Measurements from ENCODE around the gene CELSR1. TPM values are rescaled to one million over a fixed set of nuclear protein-coding genes. Genes with fewer than 3 reads are reported as not detected.

CELSR1 gene
- total RNA-seq, 1 experiment from 2014 or later = 22.6 TPM

- Histone ChIP-seq H3K23me2 (ENCODE audit: insufficient read length, low read depth, low read length, poor library complexity, severe bottlenecking) (no peaks in the 10 kb centered on the region), H4K5ac (ENCODE audit: insufficient read length, low read depth, low read length) (no peak overlapping the region), H2AK5ac (ENCODE audit: insufficient read length, low read length) (no peak overlapping the region), H4K8ac (replicated peaks; ENCODE audit: insufficient read length, low read depth, low read length) (no peak overlapping the region), H3K9me3 (ENCODE audit: control insufficient read depth, low read depth, low read length) (no peaks in the 10 kb centered on the region), H3K9ac (ENCODE audit: extremely low read depth, insufficient read length, low read length) (no peak overlapping the region), H4K91ac (ENCODE audit: insufficient read length, low read depth, low read length) (no peak overlapping the region), H2BK15ac (ENCODE audit: low read depth, low read length) (no peak overlapping the region), H2BK120ac (ENCODE audit: low read depth, low read length, poor library complexity, severe bottlenecking) (no peak overlapping the region), H3K4ac (ENCODE audit: low read depth, low read length) (no peak overlapping the region), H3K27ac (ENCODE audit: insufficient read length, low read depth, low read length) (no peak overlapping the region), H2BK5ac (ENCODE audit: insufficient read length, low read length) (no peak overlapping the region), H3T11ph (ENCODE audit: low read length) (no peak overlapping the region), H3K27me3 (ENCODE audit: insufficient read depth, low read length) (no peaks in the 10 kb centered on the region; the same call in 1 of the 2 replicates), H3K18ac (ENCODE audit: insufficient read length, low read depth, low read length) (no peak overlapping the region), H2AFZ (ENCODE audit: low read length) (no peak overlapping the region), H2BK20ac (ENCODE audit: low read depth, low read length, poor library complexity, severe bottlenecking) (no peak overlapping the region), H3K79me2 (ENCODE audit: insufficient read depth, low read length) (no peaks in the 10 kb centered on the region), H3K23ac (ENCODE audit: insufficient read length, low read depth, low read length) (no peak overlapping the region), H3K4me1 (ENCODE audit: insufficient read depth, low read length) (no peaks in the 10 kb centered on the region), H3K14ac (ENCODE audit: insufficient read depth, low read length) (no peak overlapping the region), H3K56ac (ENCODE audit: insufficient read length, low read depth, low read length) (no peak overlapping the region), H3K79me1 (ENCODE audit: insufficient read depth, low read depth, low read length, poor library complexity, severe bottlenecking) (no peaks in the 10 kb centered on the region), H3K4me2 (ENCODE audit: insufficient read depth, insufficient read length, low read length) (no peak overlapping the region), H4K20me1 (ENCODE audit: control insufficient read depth, insufficient read depth, insufficient read length) (no peaks in the 10 kb centered on the region), H2BK12ac (ENCODE audit: insufficient read length, low read depth, low read length) (no peak overlapping the region)
- Mint-ChIP-seq H3K27ac (peak overlapping the region in 2 of 3 experiments; percentile 21 to 28; a peak in 3 of 7 replicates), H3K36me3 (ENCODE audit: insufficient read depth in 1 of 3, low read depth in 3 of 3) (peaks cover 0 to 2% (median under 1%) of the 10 kb centered on the region in 3 experiments; a peak in 2 of 7 replicates), H3K27me3 (ENCODE audit: low read depth) (no peaks in the 10 kb centered on the region), H3K9me3 (no peaks in the 10 kb centered on the region), H3K4me1 (peaks cover 16 to 33% of the 10 kb centered on the region in 2 experiments), H3K4me3 (no peak overlapping the region)
- no CpG with 5 or more reads among the region's 15 CpGs for whole genome bisulfite sequencing (ENCODE audit: extremely low coverage, insufficient read length, low lambda C conversion rate)
- TF ChIP-seq CTCF (conservative IDR thresholded peaks at IDR 0.05) = no peak
- DNase-seq = no peak
Measured at GRCh38 chr22:46450931-46451561, 86.4 kb downstream of the CELSR1 start.

Measured in H9 (cell line).